CD4-positive, alpha-beta T cell treated with Interleukin-6 at 100 ng/mL for 8 hours (primary cell): ENCODE measurements around the gene PDZRN4.
"Not testable (repeated sequence)": the region's sequence is repeated elsewhere in the genome, so short reads cannot be mapped to it uniquely, and the experiment has no call there.

Experiments
- DNase-seq: peaks from one replicate; pipeline ENCODE4 v3.0.0-alpha.2; 2020; ENCODE audit warnings: mixed read lengths, low spot score

Gene PDZRN4

GRCh38 chr12:41217727-41218126 lies 29.6 kb downstream of the PDZRN4 start:
- DNase-seq: no peak

GRCh38 chr12:41220931-41221330 lies 32.8 kb downstream of the PDZRN4 start:
- no peak for DNase-seq

- DNase-seq: no peak
These were observed 33.4 kb downstream of the PDZRN4 start for GRCh38 chr12:41221491-41221890.

GRCh38 chr12:41223600-41223999 lies 35.5 kb downstream of the PDZRN4 start:
- no peak for DNase-seq

GRCh38 chr12:41224066-41224465 lies 35.9 kb downstream of the PDZRN4 start:
- DNase-seq: no peak

- DNase-seq: no peak
These were observed 37.1 kb downstream of the PDZRN4 start for GRCh38 chr12:41225179-41225578.

- no peak for DNase-seq
These were observed 40.1 kb downstream of the PDZRN4 start for GRCh38 chr12:41228066-41228820.

- no peak for DNase-seq
These were observed 42.6 kb downstream of the PDZRN4 start for GRCh38 chr12:41230756-41231155.

- no peak for DNase-seq
These were observed 46.6 kb downstream of the PDZRN4 start for GRCh38 chr12:41234692-41235091.

GRCh38 chr12:41242603-41243002 lies 54.5 kb downstream of the PDZRN4 start:
- no peak for DNase-seq

GRCh38 chr12:41248391-41248790 lies 60.3 kb downstream of the PDZRN4 start:
- no peak for DNase-seq

- DNase-seq: no peak
These were observed 62.6 kb downstream of the PDZRN4 start for GRCh38 chr12:41250748-41251147.

- no peak for DNase-seq
These were observed 66.1 kb downstream of the PDZRN4 start for GRCh38 chr12:41254004-41254914.

- DNase-seq: not testable (repeated sequence)
These were observed 75.1 kb downstream of the PDZRN4 start for GRCh38 chr12:41263196-41263595.

GRCh38 chr12:41264281-41264680 lies 76.2 kb downstream of the PDZRN4 start:
- no peak for DNase-seq

GRCh38 chr12:41269056-41269455 lies 80.9 kb downstream of the PDZRN4 start:
- DNase-seq: no peak

GRCh38 chr12:41271489-41271888 lies 83.4 kb downstream of the PDZRN4 start:
- DNase-seq: no peak

- no peak for DNase-seq
These were observed 86.5 kb downstream of the PDZRN4 start for GRCh38 chr12:41274643-41275042.

GRCh38 chr12:41277100-41277945 lies 89.2 kb downstream of the PDZRN4 start:
- DNase-seq: no peak

GRCh38 chr12:41277946-41278267 lies 89.8 kb downstream of the PDZRN4 start:
- DNase-seq: no peak

GRCh38 chr12:41280341-41281095 lies 92.4 kb downstream of the PDZRN4 start:
- not testable (repeated sequence) for DNase-seq

- DNase-seq: not testable (repeated sequence)
These were observed 97.3 kb downstream of the PDZRN4 start for GRCh38 chr12:41285470-41285869.
